Measurements from ENCODE around the gene ABHD14A.

Gene ABHD14A

DNA sequence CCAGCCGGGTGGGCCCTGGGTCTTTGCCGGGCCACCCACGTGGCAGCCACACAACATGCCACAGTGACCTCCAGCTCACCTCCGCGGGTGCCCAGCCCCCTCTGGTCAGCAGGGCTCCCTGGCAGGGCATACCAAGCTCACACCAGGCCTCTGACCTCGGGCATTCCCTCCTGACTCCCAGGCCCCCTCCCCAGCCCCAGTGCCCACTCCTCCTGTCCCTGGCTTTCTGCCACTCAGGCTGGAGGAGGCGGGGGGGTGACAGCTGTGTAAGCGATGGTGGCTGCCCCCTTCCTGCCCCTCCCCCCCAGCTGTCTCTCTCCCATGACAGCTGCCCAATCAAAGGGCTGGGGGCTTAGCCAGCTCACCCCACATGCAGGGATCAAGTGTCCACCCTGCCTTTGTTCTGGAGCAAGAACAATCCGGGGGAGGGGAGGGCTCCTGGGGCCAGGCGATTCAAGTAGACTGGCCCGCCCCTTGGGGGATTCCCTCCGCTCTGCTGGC lies 10.9 kb upstream of the ABHD14A start:
- Histone ChIP-seq H3K4me1 (ENCODE audit: control insufficient read depth, insufficient read depth, low read length) (peaks cover 28% of the 10 kb centered on the region), H3K4me3 (ENCODE audit: low read length) (no peak overlapping the region), H3K9ac (ENCODE audit: low read length) (no peak overlapping the region)

DNA sequence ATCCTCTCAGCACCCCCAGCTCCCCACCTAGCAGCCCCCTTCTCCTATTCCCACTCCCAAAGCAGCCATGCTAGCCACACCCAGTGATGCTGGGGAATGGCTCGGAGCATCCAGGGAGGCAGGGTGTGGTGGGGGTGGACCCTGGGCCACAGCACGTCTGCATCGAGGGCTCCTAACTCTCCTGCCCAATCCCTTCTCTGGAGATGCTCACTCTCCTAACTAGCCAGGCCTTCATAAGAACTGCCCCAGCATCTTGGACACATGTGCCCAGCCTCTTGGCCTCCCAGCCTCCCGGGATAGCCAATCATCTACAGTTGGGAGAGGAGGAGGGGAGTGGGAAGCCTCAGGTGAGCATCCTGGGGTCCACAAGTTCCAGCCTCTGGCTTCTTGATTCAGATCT lies 10.3 kb upstream of the ABHD14A start:
- peaks cover 28% of the 10 kb centered on the region for H3K4me1 ChIP-seq (ENCODE audit: control insufficient read depth, insufficient read depth, low read length)
- H3K4me3 ChIP-seq (ENCODE audit: low read length) = no peak overlapping the region
- no peaks in the 10 kb centered on the region for H3K27me3 ChIP-seq (ENCODE audit: control insufficient read depth, insufficient read depth, low read length)
- H3K9ac ChIP-seq (ENCODE audit: low read length) = no peak overlapping the region
- H3K9me3 ChIP-seq (ENCODE audit: control insufficient read depth, low read length) = no peaks in the 10 kb centered on the region
- no peaks in the 10 kb centered on the region for H3K36me3 ChIP-seq (ENCODE audit: control insufficient read depth, insufficient read depth, low read length)

More for the DNA sequence above, 10.9 kb upstream of the ABHD14A start:
- no peaks in the 10 kb centered on the region for H3K9me3 ChIP-seq (ENCODE audit: control insufficient read depth, low read length)
- no peaks in the 10 kb centered on the region for H3K27me3 ChIP-seq (ENCODE audit: control insufficient read depth, insufficient read depth, low read length)
- no peaks in the 10 kb centered on the region for H3K36me3 ChIP-seq (ENCODE audit: control insufficient read depth, insufficient read depth, low read length)

- Histone ChIP-seq H3K4me3 (ENCODE audit: low read length) (no peak overlapping the region), H3K36me3 (ENCODE audit: control insufficient read depth, insufficient read depth, low read length) (no peaks in the 10 kb centered on the region), H3K4me1 (ENCODE audit: control insufficient read depth, insufficient read depth, low read length) (peaks cover 37% of the 10 kb centered on the region), H3K9ac (ENCODE audit: low read length) (no peak overlapping the region), H3K9me3 (ENCODE audit: control insufficient read depth, low read length) (no peaks in the 10 kb centered on the region), H3K27me3 (ENCODE audit: control insufficient read depth, insufficient read depth, low read length) (no peaks in the 10 kb centered on the region)
Measured at GRCh38 chr3:51966016-51966415, 8.8 kb upstream of the ABHD14A start.

- Histone ChIP-seq H3K9ac (ENCODE audit: low read length) (peak overlapping the region; percentile 63), H3K27me3 (ENCODE audit: control insufficient read depth, insufficient read depth, low read length) (no peaks in the 10 kb centered on the region), H3K4me3 (ENCODE audit: low read length) (peak overlapping the region; percentile 47), H3K4me1 (ENCODE audit: control insufficient read depth, insufficient read depth, low read length) (peaks cover 37% of the 10 kb centered on the region), H3K36me3 (ENCODE audit: control insufficient read depth, insufficient read depth, low read length) (no peaks in the 10 kb centered on the region), H3K9me3 (ENCODE audit: control insufficient read depth, low read length) (no peaks in the 10 kb centered on the region)
Measured at GRCh38 chr3:51966486-51966885, 8.4 kb upstream of the ABHD14A start.

DNA sequence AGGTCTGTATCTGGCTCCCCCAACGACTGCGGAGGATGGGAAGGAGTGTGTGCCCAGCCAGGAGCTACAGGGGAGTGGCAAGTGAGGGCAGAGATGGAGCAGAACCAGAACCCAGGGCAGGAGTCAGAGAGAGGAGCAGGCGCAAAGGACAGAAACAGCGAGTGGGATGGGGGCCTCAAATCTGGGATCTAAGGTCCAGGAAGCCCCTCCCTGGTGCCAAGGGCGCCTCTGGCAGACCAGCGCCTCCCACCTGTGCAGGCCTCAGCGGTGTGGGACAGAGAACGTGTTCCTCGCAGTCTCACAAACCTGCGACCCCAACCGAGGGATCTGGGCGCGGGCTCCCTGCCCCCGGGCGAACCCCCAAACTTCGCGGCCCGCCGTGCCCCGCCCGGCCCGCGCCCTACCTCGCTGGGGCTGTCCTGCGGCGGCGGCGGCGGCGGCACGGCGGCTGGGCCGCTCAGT lies 7.9 kb upstream of the ABHD14A start:
- H3K9ac ChIP-seq (ENCODE audit: low read length) = peak overlapping the region; percentile 63
- no peaks in the 10 kb centered on the region for H3K27me3 ChIP-seq (ENCODE audit: control insufficient read depth, insufficient read depth, low read length)
- peak overlapping the region; percentile 47 for H3K4me3 ChIP-seq (ENCODE audit: low read length)
- no peaks in the 10 kb centered on the region for H3K36me3 ChIP-seq (ENCODE audit: control insufficient read depth, insufficient read depth, low read length)
- no peaks in the 10 kb centered on the region for H3K9me3 ChIP-seq (ENCODE audit: control insufficient read depth, low read length)
- H3K4me1 ChIP-seq (ENCODE audit: control insufficient read depth, insufficient read depth, low read length) = peaks cover 37% of the 10 kb centered on the region

GRCh38 chr3:51967384-51968169 lies 7.3 kb upstream of the ABHD14A start, which contains the start of gene PCBP4:
TSS of gene PCBP4 (minus strand) at chr3:51967454. CDS start at chr3:51961240, 6,214 bp downstream.
- Histone ChIP-seq H3K27me3 (ENCODE audit: control insufficient read depth, insufficient read depth, low read length) (no peaks in the 10 kb centered on the region), H3K4me3 (ENCODE audit: low read length) (peak within 1 kb of the TSS; percentile 50), H3K4me1 (ENCODE audit: control insufficient read depth, insufficient read depth, low read length) (peaks cover 37% of the 10 kb centered on the region), H3K9ac (ENCODE audit: low read length) (peak within 1 kb of the TSS; percentile 81), H3K36me3 (ENCODE audit: control insufficient read depth, insufficient read depth, low read length) (no peaks in the 10 kb centered on the region), H3K9me3 (ENCODE audit: control insufficient read depth, low read length) (no peaks in the 10 kb centered on the region)

DNA sequence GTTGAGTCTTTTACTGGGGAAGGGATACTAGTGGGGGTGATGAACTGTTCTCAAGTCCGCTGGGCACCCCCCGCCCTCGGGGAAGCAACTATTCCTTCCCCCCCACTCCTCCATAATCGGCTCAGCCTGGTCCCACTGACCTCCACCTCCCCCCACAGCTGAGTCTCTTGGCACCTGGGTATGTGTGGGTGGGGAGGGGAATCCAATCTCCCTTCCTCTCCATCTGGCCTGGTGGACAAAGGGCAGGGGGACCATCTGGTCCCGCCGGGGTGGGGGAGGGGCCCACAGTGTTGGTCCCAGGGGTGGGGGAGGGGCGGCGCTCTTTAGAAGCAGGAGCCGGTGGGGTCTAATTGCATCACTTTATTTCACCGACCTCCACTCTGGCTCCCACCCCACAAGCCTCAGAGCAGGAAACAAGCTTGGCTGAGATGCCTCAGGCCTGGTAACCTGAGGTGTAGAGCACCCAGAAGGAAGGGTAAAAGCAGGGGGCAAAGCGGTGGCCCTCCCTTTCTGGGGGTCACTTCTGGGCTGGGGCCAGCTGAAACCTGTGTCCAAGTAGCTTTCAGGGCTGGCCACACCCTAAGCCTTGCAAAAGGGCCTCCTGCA lies 6.6 kb upstream of the ABHD14A start:
- Histone ChIP-seq H3K4me3 (ENCODE audit: low read length) (peak overlapping the region; percentile 50), H3K27me3 (ENCODE audit: control insufficient read depth, insufficient read depth, low read length) (no peaks in the 10 kb centered on the region), H3K9ac (ENCODE audit: low read length) (peak overlapping the region; percentile 81), H3K9me3 (ENCODE audit: control insufficient read depth, low read length) (no peaks in the 10 kb centered on the region), H3K36me3 (ENCODE audit: control insufficient read depth, insufficient read depth, low read length) (no peaks in the 10 kb centered on the region), H3K4me1 (ENCODE audit: control insufficient read depth, insufficient read depth, low read length) (peaks cover 37% of the 10 kb centered on the region)

GRCh38 chr3:51968883-51969678 lies 5.8 kb upstream of the ABHD14A start:
- no peak overlapping the region for H3K9ac ChIP-seq (ENCODE audit: low read length)
- H3K4me1 ChIP-seq (ENCODE audit: control insufficient read depth, insufficient read depth, low read length) = peaks cover 43% of the 10 kb centered on the region
- H3K4me3 ChIP-seq (ENCODE audit: low read length) = no peak overlapping the region
- no peaks in the 10 kb centered on the region for H3K27me3 ChIP-seq (ENCODE audit: control insufficient read depth, insufficient read depth, low read length)
- no peaks in the 10 kb centered on the region for H3K36me3 ChIP-seq (ENCODE audit: control insufficient read depth, insufficient read depth, low read length)
- H3K9me3 ChIP-seq (ENCODE audit: control insufficient read depth, low read length) = no peaks in the 10 kb centered on the region

- Histone ChIP-seq H3K4me1 (ENCODE audit: control insufficient read depth, insufficient read depth, low read length) (peaks cover 50% of the 10 kb centered on the region), H3K4me3 (ENCODE audit: low read length) (no peak overlapping the region), H3K9ac (ENCODE audit: low read length) (no peak overlapping the region), H3K9me3 (ENCODE audit: control insufficient read depth, low read length) (no peaks in the 10 kb centered on the region), H3K27me3 (ENCODE audit: control insufficient read depth, insufficient read depth, low read length) (no peaks in the 10 kb centered on the region), H3K36me3 (ENCODE audit: control insufficient read depth, insufficient read depth, low read length) (no peaks in the 10 kb centered on the region)
Measured at GRCh38 chr3:51969841-51970240, 5.0 kb upstream of the ABHD14A start.

DNA sequence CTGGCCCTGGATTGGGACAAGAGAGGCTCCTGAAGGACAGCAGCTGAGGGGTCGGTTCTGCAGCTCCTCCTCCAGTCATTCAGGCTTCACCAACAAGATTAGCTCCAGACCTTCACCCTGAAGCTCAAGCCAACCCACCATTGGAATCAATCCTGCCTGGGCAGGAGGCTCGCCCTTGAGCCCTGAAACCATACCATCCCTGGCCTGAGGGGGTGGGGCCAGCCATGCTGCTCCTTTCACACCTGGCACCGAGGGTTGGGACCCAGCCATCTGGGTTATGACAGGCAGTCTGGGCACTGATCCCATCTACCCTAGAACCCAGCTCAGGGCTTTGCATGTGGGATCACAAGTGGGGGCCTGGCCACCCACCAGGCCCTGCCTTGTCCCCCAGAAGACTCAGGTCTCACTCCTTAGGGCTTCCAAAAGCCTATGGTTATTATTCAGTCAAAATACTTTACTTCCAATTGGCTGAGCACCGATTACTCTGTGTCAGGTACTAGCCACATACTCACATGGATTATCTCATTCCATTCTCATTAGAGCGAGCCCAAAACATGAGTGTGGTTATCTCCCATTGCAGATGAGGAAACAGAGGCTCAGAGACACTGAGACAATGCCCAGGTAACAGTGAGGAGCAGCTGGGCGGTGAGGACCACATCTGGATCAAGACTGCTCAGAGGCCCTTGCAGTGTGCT lies 4.1 kb upstream of the ABHD14A start:
- Histone ChIP-seq H3K27me3 (ENCODE audit: control insufficient read depth, insufficient read depth, low read length) (no peaks in the 10 kb centered on the region), H3K36me3 (ENCODE audit: control insufficient read depth, insufficient read depth, low read length) (no peaks in the 10 kb centered on the region), H3K9ac (ENCODE audit: low read length) (no peak overlapping the region), H3K4me3 (ENCODE audit: low read length) (no peak overlapping the region), H3K9me3 (ENCODE audit: control insufficient read depth, low read length) (no peaks in the 10 kb centered on the region), H3K4me1 (ENCODE audit: control insufficient read depth, insufficient read depth, low read length) (peaks cover 50% of the 10 kb centered on the region)

GRCh38 chr3:51971350-51971749 lies 3.5 kb upstream of the ABHD14A start:
- Histone ChIP-seq H3K27me3 (ENCODE audit: control insufficient read depth, insufficient read depth, low read length) (no peaks in the 10 kb centered on the region), H3K4me3 (ENCODE audit: low read length) (no peak overlapping the region), H3K9me3 (ENCODE audit: control insufficient read depth, low read length) (no peaks in the 10 kb centered on the region), H3K4me1 (ENCODE audit: control insufficient read depth, insufficient read depth, low read length) (peaks cover 48% of the 10 kb centered on the region), H3K9ac (ENCODE audit: low read length) (no peak overlapping the region), H3K36me3 (ENCODE audit: control insufficient read depth, insufficient read depth, low read length) (no peaks in the 10 kb centered on the region)
